ENCODE measurements around the gene PTPN9.
"Not testable (repeated sequence)": the region's sequence is repeated elsewhere in the genome, so short reads cannot be mapped to it uniquely, and the experiment has no call there.

PTPN9 gene

DNA sequence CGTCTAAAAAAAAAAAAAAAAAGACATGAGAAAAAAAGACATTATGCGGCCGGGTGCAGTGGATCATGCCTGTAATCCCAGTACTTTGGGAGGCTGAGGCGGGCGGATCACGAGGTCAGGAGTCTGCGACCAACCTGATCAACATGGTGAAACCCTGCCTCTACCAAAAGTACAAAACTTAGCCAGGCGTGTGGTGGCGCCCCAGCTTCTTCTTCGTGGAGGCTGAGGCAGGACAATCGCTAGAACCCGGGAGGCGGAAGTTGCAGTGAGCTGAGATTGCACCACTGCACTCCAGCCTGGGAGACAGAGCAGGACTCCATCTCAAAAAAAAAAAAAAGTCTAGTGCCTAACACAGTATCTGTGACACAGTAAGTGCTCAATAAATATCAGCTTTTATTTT is 130.9 kb downstream of the PTPN9 start:
- peak in 5 of 42 donors; percentile 4 to 27 (median 15) for DNase-seq

DNA sequence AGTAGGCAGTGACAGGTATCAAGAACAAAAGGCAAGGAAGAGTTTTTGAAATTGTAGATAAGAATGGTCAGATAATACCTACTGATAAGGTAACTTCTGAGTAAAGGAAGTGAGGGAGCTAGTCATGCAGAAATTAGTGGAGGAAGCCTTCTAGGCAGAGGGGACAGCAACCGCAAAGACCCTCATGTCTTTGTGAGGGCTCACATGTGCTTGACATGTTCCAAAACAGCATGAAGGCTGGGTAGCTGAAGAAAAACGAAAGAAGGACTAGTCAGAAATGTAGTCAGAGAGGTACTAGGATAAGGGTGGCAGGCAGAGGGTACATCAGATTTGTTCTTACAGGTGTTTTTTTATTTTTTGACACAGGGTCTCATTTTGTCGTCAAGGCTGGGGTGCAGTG is 133.0 kb downstream of the PTPN9 start:
- intact Hi-C loops (cut with DNase I) = no loop called here
- no peak for DNase-seq

More for the DNA sequence above, 130.9 kb downstream of the PTPN9 start:
- intact Hi-C loops (cut with DNase I) = not testable (repeated sequence)

GRCh38 chr15:75445324-75445723 is 133.8 kb downstream of the PTPN9 start:
- intact Hi-C loops (cut with DNase I); DNase-seq: not testable (repeated sequence)

GRCh38 chr15:75443972-75444453 is 135.1 kb downstream of the PTPN9 start:
- DNase-seq; intact Hi-C loops (cut with DNase I): not testable (repeated sequence)

GRCh38 chr15:75437721-75438120 is 141.4 kb downstream of the PTPN9 start:
- no peak for DNase-seq
- intact Hi-C loops (cut with DNase I) = no loop called here

DNA sequence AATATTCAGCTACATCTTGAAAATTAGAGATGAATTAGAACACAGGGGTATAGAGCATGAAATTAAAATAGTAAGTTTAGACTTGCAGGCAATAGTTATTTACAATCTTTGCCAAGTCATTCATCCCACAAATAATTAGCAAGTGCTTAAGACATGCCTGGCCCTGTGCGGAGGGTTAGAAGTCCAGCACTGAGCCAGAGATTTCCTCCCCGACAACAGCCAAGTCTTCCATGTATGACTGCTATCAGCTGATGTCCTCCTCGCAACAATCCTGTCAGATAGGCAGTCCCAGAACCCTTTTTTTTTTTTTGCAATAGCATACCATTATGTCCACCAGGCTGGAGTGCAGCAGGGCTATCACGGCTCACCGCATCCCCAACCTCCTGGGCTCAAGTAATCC is 142.2 kb downstream of the PTPN9 start:
- DNase-seq = no peak
- intact Hi-C loops (cut with DNase I) = no loop called here

DNA sequence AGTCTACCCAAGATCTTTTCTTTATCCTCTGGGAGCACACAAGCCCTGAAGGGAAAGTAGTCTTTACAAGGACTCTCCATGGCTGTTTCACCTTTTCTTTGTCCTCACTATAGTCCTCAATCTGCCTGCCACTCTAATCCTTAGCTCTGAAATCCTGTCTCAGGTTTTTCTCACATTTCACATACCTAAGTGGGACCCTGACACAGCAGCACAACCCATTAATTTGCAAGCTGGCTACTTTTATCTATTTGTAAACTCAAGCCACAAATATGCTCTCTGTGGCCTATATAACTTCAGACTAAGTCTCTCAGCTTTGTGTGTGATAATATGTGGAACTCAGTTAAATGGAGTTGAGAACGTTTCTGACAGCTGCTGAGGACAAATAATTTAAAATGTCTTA is 147.4 kb downstream of the PTPN9 start:
- intact Hi-C loops (cut with DNase I) = no loop called here
- DNase-seq = no peak

- DNase-seq = no peak
- intact Hi-C loops (cut with DNase I) = no loop called here
Measured at GRCh38 chr15:75431270-75431669, 147.8 kb downstream of the PTPN9 start.

GRCh38 chr15:75430259-75430658 is 148.9 kb downstream of the PTPN9 start:
- DNase-seq = no peak
- intact Hi-C loops (cut with DNase I) = no loop called here

- intact Hi-C loops (cut with DNase I) = no loop called here
- no peak for DNase-seq
Measured at GRCh38 chr15:75428152-75428551, 151.0 kb downstream of the PTPN9 start.

DNA sequence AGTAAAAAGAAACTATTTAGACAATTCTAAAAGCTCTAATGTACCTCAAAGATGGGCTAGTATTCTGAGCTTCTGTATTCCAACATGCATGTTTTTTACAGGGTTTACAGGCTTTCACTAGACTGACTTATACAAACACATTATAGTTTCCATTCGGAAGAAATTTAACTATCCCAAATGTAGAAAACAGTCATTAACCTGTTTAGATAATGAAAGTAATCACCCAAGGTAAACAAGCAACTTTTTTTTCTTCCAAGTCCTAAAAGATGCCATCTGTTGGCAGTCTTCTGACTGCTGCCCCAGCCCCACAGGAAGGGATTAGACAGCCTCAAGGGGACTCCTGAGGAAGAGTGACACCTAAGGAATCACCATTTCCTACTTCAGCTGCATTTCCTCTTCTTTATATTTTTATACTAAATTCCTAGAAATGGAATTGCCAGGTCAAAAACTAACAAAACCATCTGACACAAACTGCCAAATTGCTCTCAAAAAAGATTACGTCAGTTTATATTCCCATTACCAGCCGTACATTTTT is 153.1 kb downstream of the PTPN9 start:
- DNase-seq = no peak
- intact Hi-C loops (cut with DNase I) = no loop called here

- no peak for DNase-seq
- intact Hi-C loops (cut with DNase I) = no loop called here
Measured at GRCh38 chr15:75422554-75422953, 156.6 kb downstream of the PTPN9 start.

DNA sequence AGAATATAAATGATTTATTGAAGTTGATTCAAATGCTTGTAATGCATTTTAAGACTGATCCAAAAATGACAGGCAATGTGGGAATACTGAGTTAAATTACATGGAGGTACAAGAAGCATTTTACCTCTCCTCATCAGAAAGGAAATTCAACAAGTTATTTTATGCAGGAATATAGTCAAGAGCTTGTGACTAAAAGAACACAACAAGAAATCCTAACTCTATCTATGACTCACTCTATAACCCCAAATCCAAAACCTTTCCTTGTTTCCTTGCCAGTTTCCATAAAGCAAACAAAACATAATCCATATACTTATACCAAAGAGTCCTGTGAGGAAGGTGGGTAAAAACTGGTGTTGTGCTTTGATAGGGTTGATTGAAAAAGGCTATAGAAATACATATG is 158.4 kb downstream of the PTPN9 start:
- intact Hi-C loops (cut with DNase I) = no loop called here
- DNase-seq = no peak

GRCh38 chr15:75416584-75416983 is 162.5 kb downstream of the PTPN9 start:
- no peak for DNase-seq
- intact Hi-C loops (cut with DNase I) = no loop called here

All from head of caudate nucleus (tissue), 42 donors.